Common myeloid progenitor, CD34-positive (primary cell): ENCODE results near the gene ROR1.

Experiments used
- CTCF ChIA-PET: fragments of 350-600 bp; sonication (Branson Sonifier 250); formaldehyde crosslinking; loops from one replicate; lab custom pipeline; 2021; ENCODE audit warnings: antibody characterized with exemption; lab: Charles Lee
- POLR2A ChIA-PET: fragments of 350-600 bp; sonication (Branson Sonifier 250); formaldehyde crosslinking; loops from one replicate; lab custom pipeline; 2021; ENCODE audit warnings: antibody characterized with exemption; lab: Charles Lee
- DNase-seq, 3 donors: peaks; one replicate each; pipeline versions ENCODE4 v3.0.0 to v3.0.0-alpha.2; 2013
- H3K27ac ChIP-seq, 2 experiments: 1 replicate in 1 of 2; 2 replicates in 1 of 2; pipeline ENCODE4 v1.7.0; 2013; ENCODE audit warnings: inconsistent platforms in 2 of 2, low read length in 2 of 2, mild to moderate bottlenecking in 2 of 2, low read depth in 1 of 2, moderate library complexity in 1 of 2; ENCODE audit not compliant: severe bottlenecking in 2 of 2, insufficient read depth in 1 of 2, poor library complexity in 1 of 2
- H3K27me3 ChIP-seq, 5 experiments: replicated peaks in 2 of 5; 1 replicate in 3 of 5; 2 replicates in 2 of 5; pipeline versions ENCODE4 v1.6.1 to v1.7.0; 2013; ENCODE audit warnings: low read length in 4 of 5, mild to moderate bottlenecking in 2 of 5, moderate library complexity in 2 of 5, inconsistent platforms in 1 of 5; ENCODE audit not compliant: insufficient read depth in 5 of 5, control insufficient read depth in 4 of 5
- H3K36me3 ChIP-seq, 4 experiments: 1 replicate in 2 of 4; 2 replicates in 2 of 4; pipeline versions ENCODE4 v1.6.1 to v1.7.0; 2013; ENCODE audit warnings: low read length in 3 of 4, control low read depth in 1 of 4, mild to moderate bottlenecking in 1 of 4; ENCODE audit not compliant: control insufficient read depth in 4 of 4, insufficient read depth in 4 of 4
- H3K4me1 ChIP-seq, 4 experiments: 1 replicate in 3 of 4; 2 replicates in 1 of 4; pipeline versions ENCODE4 v1.6.1 to v1.7.1; 2013; ENCODE audit warnings: low read length in 3 of 4, mild to moderate bottlenecking in 3 of 4, control low read depth in 1 of 4, inconsistent platforms in 1 of 4, moderate library complexity in 1 of 4; ENCODE audit not compliant: control insufficient read depth in 4 of 4, insufficient read depth in 4 of 4; ENCODE audit errors: control extremely low read depth in 1 of 4
- H3K4me3 ChIP-seq, 7 experiments: 1 replicate in 4 of 7; 2 replicates in 3 of 7; pipeline versions ENCODE4 v1.5.1 to v1.7.0; 2013; ENCODE audit warnings: mild to moderate bottlenecking in 7 of 7, low read length in 6 of 7, moderate library complexity in 6 of 7, inconsistent platforms in 2 of 7, low read depth in 2 of 7, control low read depth in 1 of 7; ENCODE audit not compliant: insufficient read depth in 4 of 7, control insufficient read depth in 1 of 7; ENCODE audit errors: extremely low read depth in 1 of 7
- H3K9me3 ChIP-seq, 5 experiments: 1 replicate in 4 of 5; 2 replicates in 1 of 5; pipeline versions ENCODE4 v1.6.1 to v1.7.1; 2013; ENCODE audit warnings: low read length in 4 of 5, mild to moderate bottlenecking in 2 of 5, inconsistent platforms in 1 of 5, low read depth in 1 of 5, moderate library complexity in 1 of 5; ENCODE audit not compliant: control insufficient read depth in 4 of 5, insufficient read depth in 2 of 5; ENCODE audit errors: control extremely low read depth in 1 of 5
- WGBS: methylation state at CpG from one replicate; pipeline ENCODE4 v1.1.5; 2013; ENCODE audit not compliant: insufficient coverage; 5-methylcytosine and 5-hydroxymethylcytosine counted together

Gene ROR1

DNA sequence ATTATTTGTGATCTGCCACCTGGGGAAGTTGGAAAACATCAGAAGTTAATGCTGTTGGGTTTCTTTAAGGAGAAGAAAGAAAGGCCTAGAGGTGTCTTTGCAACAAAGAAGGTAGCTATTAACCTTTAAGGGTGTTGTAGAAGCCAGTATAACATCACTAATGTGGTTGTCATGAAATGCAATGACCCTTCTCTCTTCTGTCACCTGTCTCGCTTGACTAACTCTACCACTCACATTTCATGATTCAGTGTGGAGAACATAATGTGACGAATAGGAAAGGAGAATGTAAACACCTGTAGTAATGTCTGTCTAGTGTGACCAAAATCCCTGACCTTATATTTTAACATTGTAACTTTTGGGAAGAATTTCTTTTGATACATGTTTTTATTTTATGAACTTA lies 217.9 kb downstream of the ROR1 start:
- Histone ChIP-seq H3K27me3 (no peaks in the 10 kb centered on the region), H3K27ac (no peak overlapping the region), H3K9me3 (no peaks in the 10 kb centered on the region), H3K36me3 (no peaks in the 10 kb centered on the region), H3K4me1 (peaks cover 0 to 7% (median 2%) of the 10 kb centered on the region in 4 experiments), H3K4me3 (no peak overlapping the region)
- DNase-seq: no peak
- no CpG with 5 or more reads among the region's 2 CpGs for WGBS
- ChIA-PET CTCF (no interaction called here), POLR2A (no interaction called here)

DNA sequence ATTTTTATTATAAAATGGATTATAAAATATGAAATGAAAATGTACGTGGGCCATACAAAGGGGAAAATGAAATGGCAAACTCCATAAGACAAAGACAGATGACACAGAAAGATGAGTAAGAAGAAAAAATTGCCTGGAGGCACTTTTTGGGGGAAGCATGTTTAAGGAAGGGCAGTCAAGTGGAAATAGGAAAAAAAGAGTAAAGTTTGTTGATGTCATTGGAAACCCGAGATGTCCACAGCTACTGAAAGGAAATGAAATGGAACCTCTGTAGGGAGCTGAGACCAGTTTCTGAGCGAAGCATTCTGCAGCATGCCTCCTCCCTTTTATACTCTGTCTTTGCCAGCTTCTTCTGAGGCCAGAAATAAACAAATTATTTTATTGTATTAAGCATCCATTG lies 226.2 kb downstream of the ROR1 start:
- no peak for DNase-seq
- ChIA-PET CTCF (no interaction called here), POLR2A (interaction anchor here (0.7 kb wide), 1 partner anchor 14 kb away, joined by 3 read pairs; no protein-coding TSS in a partner anchor)

DNA sequence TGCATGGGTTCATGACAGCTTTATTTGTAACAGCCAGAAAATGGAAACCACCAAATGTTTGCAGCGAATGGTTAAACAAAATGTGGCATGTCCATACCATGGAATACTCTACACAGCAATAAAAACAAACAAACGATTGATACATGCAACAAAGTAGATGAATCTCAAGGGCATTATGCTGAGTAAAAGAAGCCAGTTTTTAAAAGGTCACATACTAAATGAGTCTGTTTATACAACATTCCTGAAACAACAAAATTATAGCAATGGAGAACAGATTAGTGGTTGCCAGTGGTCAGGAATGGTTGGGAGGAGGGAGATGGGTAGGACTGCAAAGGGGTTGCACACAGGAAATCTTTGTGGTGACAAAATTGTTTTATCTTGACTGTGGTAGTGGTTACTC lies 227.2 kb downstream of the ROR1 start:
- ChIA-PET POLR2A (interaction anchor here (0.6 kb wide), 1 partner anchor 50 kb away, joined by 3 read pairs; no protein-coding TSS in a partner anchor), CTCF (no interaction called here)
- DNase-seq: no peak
- no peaks in the 10 kb centered on the region for H3K27me3 ChIP-seq
- no CpG with 5 or more reads among the region's 2 CpGs for WGBS
- no peak overlapping the region for H3K27ac ChIP-seq
- no peaks in the 10 kb centered on the region for H3K36me3 ChIP-seq
- H3K4me3 ChIP-seq: no peak overlapping the region
- H3K9me3 ChIP-seq: no peaks in the 10 kb centered on the region
- H3K4me1 ChIP-seq: peaks cover 1 to 16% (median 6%) of the 10 kb centered on the region in 4 experiments

More for the DNA sequence above, 226.2 kb downstream of the ROR1 start:
- Histone ChIP-seq H3K27me3 (no peaks in the 10 kb centered on the region), H3K9me3 (no peaks in the 10 kb centered on the region), H3K4me3 (no peak overlapping the region), H3K27ac (no peak overlapping the region), H3K36me3 (no peaks in the 10 kb centered on the region), H3K4me1 (peaks cover 0 to 10% (median 3%) of the 10 kb centered on the region in 4 experiments)
- WGBS: 100% methylated on average over 2 of the region's 3 CpGs

DNA sequence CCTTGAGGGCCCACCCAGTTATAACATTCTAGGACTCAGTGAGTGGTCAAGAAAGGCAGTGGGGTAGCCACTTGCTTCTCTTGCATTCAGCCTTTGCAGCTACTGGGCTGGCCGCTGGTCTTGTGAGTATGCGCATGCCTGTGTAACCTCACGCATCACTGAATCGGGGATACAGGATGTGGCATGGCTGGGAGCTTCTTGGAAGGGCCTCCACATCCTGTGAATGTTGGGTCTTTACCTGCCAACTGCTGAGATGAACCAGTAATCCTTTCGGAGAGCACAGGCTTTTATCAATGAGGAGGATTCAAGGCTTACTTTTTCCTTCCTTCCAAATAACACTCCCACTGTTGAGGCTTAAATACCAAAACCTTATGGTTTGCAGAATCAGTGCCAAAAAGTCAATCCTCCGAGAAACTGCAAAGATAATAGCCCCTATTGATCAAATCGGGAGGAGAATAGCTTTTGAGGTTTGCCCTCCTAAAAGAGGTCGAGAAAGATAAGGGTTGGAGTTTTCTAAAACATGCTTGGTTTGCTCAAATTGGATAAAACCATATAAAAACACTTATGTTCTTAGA lies 230.7 kb downstream of the ROR1 start:
- Histone ChIP-seq H3K27ac (no peak overlapping the region), H3K36me3 (no peaks in the 10 kb centered on the region), H3K27me3 (no peaks in the 10 kb centered on the region), H3K4me1 (peaks cover 5 to 27% (median 15%) of the 10 kb centered on the region in 4 experiments), H3K4me3 (no peak overlapping the region), H3K9me3 (no peaks in the 10 kb centered on the region)
- ChIA-PET POLR2A (no interaction called here), CTCF (no interaction called here)
- DNase-seq: no peak
- WGBS: 85% methylated on average over 7 of the region's 8 CpGs

DNA sequence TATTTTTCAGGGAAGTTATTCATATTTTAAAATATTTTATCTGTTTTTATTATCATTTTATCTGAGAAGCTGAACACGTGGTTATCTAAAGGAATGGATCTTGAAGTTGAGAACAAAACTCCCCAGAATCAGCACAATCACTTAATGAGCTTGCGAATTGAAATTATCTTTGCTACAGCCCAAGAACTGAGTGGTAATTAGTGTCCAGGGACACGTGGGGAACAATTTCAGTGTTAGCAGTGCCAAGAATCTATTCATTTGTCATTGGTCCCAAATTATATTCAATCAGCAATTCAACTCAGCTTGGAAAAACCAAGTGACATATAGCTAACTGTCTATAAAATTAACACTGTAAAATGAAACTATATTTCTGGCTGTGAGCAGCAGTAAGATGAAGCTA lies 232.0 kb downstream of the ROR1 start:
- Histone ChIP-seq H3K36me3 (no peaks in the 10 kb centered on the region), H3K27me3 (no peaks in the 10 kb centered on the region), H3K27ac (peak overlapping the region in 1 of 2 experiments; percentile 51), H3K4me3 (no peak overlapping the region), H3K4me1 (peaks cover 5 to 27% (median 15%) of the 10 kb centered on the region in 4 experiments), H3K9me3 (no peaks in the 10 kb centered on the region)
- CTCF ChIA-PET: interaction anchor here (0.7 kb wide), 1 partner anchor 121 kb away, joined by 3 read pairs; no protein-coding TSS in a partner anchor
- DNase-seq: no peak
- 83% methylated on average over 1 of the region's 3 CpGs for WGBS
- POLR2A ChIA-PET: no interaction called here

DNA sequence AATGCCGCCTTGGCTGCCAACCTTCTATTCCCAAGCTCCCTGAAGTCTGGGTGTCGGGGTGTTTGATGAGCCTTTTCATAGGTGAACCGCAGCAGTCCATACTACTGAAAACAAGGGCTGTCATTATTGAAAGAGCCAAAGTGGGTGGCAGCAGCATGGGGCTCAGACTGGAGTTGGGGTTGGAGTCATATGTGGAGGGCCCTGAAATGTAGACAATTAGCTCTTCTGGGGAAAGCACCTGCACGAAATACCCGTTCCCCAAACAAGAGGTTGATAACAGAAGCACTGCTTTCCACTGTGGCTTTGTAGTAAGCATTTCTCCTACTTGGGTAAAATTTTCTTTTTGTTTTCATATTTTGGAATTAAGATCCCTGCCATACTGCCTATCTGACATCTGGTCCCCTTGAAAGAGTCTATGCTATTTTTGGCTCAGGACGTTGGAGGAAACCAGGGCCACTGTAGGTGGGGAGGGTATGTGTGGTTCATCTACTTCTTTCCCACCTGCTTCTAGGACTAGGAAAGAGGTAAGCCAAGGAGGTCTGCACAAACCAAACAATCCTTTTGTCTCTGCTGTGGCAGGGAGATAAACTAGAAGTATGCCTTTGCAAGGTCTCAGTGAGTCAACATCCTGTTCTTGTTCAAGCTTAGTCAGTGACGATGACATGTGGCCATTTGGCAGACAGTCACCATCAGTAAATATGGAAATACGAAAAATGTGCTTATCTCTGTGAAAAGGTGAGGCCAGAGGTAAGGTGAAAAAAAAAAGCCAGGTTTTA lies 232.6 kb downstream of the ROR1 start:
- Histone ChIP-seq H3K27ac (peak overlapping the region in 1 of 2 experiments; percentile 51), H3K36me3 (no peaks in the 10 kb centered on the region), H3K4me3 (peak overlapping the region in 2 of 7 experiments; percentile 12 to 31), H3K4me1 (peaks cover 5 to 27% (median 15%) of the 10 kb centered on the region in 4 experiments), H3K27me3 (no peaks in the 10 kb centered on the region), H3K9me3 (no peaks in the 10 kb centered on the region)
- WGBS: 50% methylated on average over 6 of the region's 8 CpGs
- peak; percentile 76 to 95 (median 88) for DNase-seq
- POLR2A ChIA-PET: interaction anchor here (0.5 kb wide), 1 partner anchor 71 kb away, joined by 3 read pairs; no protein-coding TSS in a partner anchor
- CTCF ChIA-PET: interaction anchor here (0.7 to 1.4 kb wide), 2 partner anchors 63 to 121 kb away, joined by 3 read pairs; no protein-coding TSS in a partner anchor

DNA sequence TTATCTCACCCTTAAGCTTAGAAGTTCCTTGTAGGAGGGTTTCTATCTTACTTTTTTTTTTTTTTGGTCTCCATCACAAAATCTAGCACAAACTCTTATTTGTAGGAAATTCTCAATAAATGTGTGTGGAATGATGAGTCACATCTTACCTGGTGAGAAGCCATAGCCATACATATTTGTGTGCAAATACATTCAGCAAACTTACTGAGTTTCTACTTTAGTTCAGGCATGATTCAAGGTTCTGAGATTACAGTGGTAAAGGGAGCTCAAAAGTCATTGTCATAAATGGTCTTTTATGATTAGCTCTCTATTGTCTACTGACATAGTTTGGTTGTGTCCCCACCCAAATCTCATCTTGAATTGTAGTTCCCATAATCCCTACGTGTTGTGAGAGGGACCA lies 236.5 kb downstream of the ROR1 start:
- Histone ChIP-seq H3K36me3 (no peaks in the 10 kb centered on the region), H3K9me3 (no peaks in the 10 kb centered on the region), H3K27me3 (no peaks in the 10 kb centered on the region), H3K4me1 (peaks cover 5 to 17% (median 13%) of the 10 kb centered on the region in 4 experiments), H3K4me3 (no peak overlapping the region), H3K27ac (no peak overlapping the region)
- WGBS: no CpG with 5 or more reads among the region's 1 CpG
- POLR2A ChIA-PET: interaction anchor here (0.6 kb wide), 1 partner anchor 573 kb away, joined by 3 read pairs; no protein-coding TSS in a partner anchor
- CTCF ChIA-PET: interaction anchor here (0.6 to 1.5 kb wide), 2 partner anchors 10 to 20 kb away, joined by 4 to 8 read pairs; no protein-coding TSS in a partner anchor
- DNase-seq: no peak
